HG02571 (cell line): Measurements from ENCODE around the gene IRF5.
"Not testable (repeated sequence)": the region's sequence is repeated elsewhere in the genome, so short reads cannot be mapped to it uniquely, and the experiment has no call there.

Source experiments
- ATAC-seq: cut with Tn5 transposase; IDR thresholded peaks from one replicate; pipeline ENCODE4 v1.9.1; 2021; ENCODE audit warnings: mild to moderate bottlenecking, moderate library complexity; ENCODE audit not compliant: unreplicated experiment

IRF5 gene

GRCh38 chr7:128937271-128937646 lies 468 bp upstream of the IRF5 start:
- ATAC-seq = peak; percentile 4

- ATAC-seq = no peak
Observed at GRCh38 chr7:128938544-128939074, 882 bp downstream of the IRF5 start.

GRCh38 chr7:128939075-128939860 lies 1.5 kb downstream of the IRF5 start:
- no peak for ATAC-seq

GRCh38 chr7:128939861-128940410 lies 2.2 kb downstream of the IRF5 start:
- ATAC-seq = peak; percentile 27

- peak; percentile 51 for ATAC-seq
Observed at GRCh38 chr7:128940494-128941322, 3.0 kb downstream of the IRF5 start.

- ATAC-seq = no peak
Observed at GRCh38 chr7:128941323-128941890, 3.7 kb downstream of the IRF5 start.

GRCh38 chr7:128941946-128942526 lies 4.3 kb downstream of the IRF5 start:
- no peak for ATAC-seq

- ATAC-seq = not testable (repeated sequence)
Observed at GRCh38 chr7:128943251-128943650, 5.5 kb downstream of the IRF5 start.

- no peak for ATAC-seq
Observed at GRCh38 chr7:128944487-128945236, 6.9 kb downstream of the IRF5 start.

- no peak for ATAC-seq
Observed at GRCh38 chr7:128945668-128946366, 8.1 kb downstream of the IRF5 start.

- no peak for ATAC-seq
Observed at GRCh38 chr7:128946936-128947830, 9.5 kb downstream of the IRF5 start.

- no peak for ATAC-seq
Observed at GRCh38 chr7:128947854-128948253, 10.1 kb downstream of the IRF5 start.

- ATAC-seq = no peak
Observed at GRCh38 chr7:128948312-128948973, 10.7 kb downstream of the IRF5 start.

- ATAC-seq = no peak
Observed at GRCh38 chr7:128948976-128949760, 11.4 kb downstream of the IRF5 start.

- no peak for ATAC-seq
Observed at GRCh38 chr7:128951296-128951695, 13.6 kb downstream of the IRF5 start.

- no peak for ATAC-seq
Observed at GRCh38 chr7:128954150-128954549, 16.4 kb downstream of the IRF5 start.
